ENCODE measurements around the gene KPTN.

Gene KPTN
- 1.4 to 5.4 (median 4.5) reads per million in 4 experiments for total RNA-seq

DNA sequence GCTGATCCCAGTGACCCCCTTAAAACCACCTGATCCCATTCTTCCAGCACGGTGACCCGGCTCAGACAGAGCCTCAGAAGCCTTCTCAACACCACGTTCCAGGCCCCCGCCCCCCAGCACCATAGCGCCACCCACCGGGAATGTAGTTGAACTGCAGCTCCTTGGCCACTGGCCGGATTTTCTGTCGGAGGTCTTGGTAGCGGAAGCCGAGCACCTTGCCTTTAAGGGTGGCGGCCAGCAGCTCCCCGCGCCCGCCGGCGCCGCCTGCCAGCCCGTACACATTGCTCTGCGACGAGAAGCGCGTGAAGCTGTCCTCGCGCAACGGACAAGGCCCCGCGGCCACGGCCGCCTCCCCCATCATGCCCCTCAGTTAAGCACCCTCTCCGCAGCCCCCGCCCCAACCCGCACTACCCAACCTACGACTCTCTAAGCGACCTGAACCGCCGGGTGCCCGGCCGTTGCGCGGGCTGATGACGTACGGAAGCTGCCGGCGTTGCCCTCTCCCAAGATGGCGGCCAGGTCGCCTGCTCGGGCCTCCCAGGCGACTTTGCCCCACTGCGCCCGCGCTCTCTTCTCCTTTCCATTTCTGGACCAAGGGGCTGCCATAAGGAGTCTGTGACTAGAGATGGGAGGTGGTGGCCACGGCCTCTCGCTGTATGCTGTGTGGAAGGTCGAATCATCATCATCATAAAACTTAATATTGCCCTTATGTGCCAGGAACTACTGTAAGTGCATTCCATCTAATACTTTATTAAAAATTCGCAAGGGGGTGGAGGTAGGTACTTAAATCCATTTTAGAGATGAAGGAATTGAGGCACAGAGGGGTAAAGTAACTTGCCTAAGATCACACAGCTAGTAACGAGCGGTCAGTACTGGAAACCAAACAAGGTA is at the start of gene KPTN:
KPTN (minus strand) TSS at position 420 of the 891 bp plus-strand sequence; CDS start at position 361, 59 bp downstream.
- peak; percentile 78 for DNase-seq

DNA sequence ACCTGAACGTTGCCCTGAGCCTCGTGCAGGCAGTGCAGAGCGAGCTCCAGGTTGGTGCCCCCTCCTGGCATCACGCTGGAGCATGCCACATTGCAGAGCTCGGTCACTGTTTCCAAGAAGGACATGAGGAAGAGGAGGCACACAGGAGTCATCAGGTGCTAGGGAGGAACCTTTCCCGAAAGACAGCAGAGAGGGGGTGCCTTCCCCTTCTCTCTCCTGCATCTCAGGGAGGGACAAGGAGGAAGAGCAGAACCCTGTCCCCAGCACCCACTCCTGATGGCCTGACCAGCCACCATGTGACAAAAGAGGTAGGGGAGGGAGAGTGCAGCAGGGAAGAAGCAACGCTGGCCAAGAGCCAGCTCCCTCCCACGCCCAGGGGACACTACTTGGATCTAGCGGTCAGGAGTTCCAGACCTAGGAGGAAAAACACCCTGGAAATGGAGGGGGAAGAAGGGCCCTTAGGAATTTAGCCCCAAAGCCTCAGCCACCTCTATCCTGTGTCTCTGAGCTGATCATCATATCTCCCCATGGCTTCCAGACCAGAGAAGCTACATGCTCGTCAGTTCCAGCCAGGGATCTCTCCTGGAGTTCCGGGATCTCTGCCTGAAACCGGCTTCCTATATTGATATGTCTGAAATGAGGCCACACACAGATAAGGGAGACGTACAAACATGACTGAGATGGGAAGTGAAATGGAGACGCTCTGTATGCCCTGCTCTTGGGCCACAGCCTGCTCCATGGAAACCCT is 47.8 kb upstream of the KPTN start:
- no peak for DNase-seq

DNA sequence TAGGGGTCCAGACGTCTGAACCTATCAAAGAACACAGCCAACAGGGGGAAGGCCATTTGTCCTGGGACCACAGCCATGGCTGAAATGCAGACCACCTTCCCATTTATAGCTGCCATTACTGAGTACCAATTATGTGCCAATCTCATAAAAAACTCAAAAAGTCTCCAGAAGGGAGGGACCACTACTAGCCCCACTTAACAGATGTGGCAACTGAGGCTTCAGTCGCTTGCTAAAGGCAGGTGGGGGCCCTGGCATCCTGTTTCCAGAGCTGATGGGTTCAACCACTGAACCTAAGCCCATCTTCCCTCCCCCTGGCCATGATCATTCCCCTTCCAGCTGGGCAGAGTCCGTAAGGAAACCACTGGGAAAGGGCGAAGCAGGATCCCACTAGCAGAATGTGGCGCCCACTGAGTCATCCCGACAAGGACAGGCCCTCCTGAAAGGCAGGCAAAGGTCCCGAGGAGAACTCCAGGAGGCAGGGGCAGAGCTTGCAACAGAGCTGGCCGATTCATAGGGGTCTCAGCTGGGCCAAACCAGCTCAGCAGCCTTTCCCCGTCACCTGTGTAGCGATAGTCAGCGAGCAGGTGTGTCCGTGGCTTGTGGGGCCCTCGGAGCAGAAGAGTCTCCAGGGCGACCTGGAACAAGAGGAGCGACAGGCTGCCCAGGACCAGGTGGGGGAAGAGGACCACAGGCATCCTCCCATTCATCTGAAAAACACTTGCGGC is 45.2 kb upstream of the KPTN start:
- no peak for DNase-seq

DNA sequence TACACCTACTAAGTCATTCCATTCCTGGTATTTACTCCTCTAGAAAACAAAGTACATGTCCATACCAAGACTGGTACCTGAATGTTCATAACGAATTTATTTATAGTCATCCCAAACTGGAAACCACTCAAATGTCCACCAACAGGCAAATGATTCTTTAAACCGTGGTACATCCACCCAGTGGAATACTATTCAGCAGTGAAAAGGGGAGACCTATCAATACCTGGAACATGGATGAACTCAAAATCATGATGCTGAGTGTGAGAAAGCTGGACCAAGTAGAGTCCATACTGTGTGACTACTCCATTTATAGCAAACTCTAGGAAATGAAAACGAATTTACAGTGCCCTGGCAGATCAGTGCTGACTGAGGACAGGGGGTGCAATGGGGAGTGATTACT is 42.8 kb upstream of the KPTN start:
- DNase-seq = no peak

DNA sequence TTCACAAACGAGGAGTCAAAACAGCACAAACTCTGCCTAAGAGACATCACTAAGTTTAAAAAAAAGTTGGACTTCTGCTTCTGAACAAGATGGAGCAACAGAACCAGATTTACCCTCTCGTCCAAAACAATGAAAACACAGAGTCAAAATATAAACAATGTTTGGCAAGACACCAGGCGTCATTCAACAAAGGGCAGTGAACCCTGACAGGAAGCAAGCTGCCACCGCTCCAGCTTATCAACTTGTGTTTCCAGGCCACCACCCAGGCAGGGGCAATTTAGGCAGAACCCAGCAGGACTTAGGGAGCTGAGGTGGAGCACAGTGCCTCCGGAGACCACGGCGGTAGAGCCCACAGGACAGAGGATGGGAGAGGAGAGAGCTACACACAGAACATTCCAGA is 39.5 kb upstream of the KPTN start:
- DNase-seq = no peak

DNA sequence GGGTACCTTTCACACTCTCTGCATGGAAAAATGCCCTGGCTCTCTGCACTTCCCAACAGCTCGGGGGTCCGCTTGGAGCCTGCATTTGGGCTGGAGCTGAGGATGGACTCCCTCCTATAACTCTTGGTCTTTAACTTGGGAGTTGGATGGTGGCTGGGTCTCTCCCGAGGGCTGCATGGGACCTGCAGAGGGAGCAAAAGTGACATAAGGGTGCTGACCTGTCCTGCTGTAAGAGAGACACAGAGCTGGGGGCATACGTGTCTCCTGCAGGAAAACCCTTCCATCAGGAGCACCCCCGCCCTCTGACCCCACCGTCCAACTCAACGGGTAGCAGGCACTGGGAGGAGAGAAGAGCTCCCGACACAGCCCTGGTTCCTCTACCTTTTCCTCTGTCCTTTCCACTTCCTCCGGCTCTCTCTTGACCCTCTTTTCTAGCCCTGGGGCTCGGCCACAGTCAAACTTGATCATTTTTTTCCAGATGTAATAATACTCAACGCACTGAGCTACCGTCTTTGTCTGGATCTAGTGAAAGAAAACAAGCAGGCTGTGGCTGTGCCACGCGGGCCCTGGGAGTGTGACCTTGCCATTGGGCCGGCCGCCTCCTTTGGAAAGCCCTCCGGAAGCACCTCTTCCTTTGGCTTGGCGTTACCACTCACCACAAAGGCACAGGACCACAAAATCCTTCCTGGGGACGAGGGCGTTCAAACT is 37.6 kb upstream of the KPTN start:
- DNase-seq = no peak

DNA sequence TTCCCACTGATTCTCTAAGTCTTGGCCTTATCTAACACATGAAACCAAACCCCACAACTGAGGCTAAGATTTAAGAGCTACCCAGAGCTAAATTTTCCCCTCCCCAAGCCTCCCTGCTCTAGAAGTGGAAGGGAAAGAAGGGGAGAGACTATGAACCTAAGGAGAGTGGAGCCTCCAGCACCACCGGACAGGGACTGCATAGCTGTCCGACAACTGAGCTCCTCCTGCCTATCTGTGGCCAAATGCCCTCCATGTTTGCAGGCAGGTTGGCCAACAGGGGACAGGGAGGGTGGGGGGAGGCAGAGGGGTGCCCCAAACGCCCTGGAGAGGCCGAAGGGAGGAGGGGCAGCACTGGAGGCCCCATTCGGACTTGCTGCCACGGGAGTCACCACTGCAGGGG is 36.8 kb upstream of the KPTN start:
- DNase-seq = no peak

DNA sequence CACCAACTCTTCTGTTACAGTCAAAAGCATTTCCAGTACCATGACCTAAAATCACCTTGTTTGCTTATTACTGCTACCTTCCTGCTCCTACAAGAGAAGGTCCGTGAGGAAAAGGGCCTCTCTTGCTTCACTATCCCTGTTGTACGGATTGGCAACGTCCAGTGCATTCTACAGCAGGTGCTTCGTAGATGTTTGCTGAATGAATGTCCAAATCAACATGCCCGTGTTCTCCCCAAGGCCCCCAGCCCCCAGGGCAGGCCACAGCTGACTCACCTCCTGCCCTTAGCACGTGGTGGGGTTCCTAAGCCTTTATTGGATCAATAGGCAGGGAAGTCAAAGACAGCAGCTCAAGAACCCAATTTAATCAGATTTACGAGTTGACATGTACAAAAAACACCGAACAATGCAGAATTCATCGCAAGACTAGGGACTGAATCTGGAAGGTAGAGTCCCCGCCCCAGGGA is 36.4 kb upstream of the KPTN start:
- DNase-seq = no peak

DNA sequence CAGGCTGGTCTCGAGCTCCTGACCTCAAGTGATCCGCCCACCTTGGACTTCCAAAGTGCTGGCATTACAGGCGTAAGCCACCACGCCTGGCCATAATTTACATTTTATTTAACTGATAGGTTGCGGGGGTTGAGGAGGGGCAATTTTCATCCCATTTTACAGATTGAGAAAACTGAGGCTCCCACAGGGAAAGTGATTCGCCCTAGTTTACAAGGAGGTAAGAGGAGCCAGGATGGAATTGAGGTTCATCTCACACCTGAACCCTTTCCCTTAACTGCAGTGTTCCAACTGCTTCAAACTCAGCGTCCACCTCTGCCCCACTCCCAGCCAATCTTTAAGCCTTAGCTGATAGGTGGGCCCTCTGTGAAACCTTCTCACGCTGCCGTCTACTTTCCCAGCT is 34.8 kb upstream of the KPTN start:
- no peak for DNase-seq

DNA sequence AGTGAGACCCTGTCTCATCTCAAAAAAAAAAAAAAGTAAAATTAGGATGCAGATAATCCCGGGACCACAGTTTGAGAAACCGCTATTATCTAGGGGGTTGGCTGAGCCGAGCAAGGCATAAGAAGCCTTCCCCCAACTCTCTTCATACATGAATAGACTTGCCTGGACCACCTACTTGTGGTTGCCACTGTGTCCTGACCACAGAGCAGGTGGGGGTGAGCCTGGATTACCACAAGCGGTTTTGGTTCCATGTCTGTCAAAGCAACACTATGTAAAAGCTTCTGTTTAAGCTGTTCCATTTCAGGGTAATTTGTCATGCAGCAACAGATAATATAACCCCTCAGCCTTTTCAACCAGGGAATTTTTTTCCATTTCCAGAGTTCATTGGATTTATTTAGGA is 34.1 kb upstream of the KPTN start:
- DNase-seq = peak; percentile 39

DNA sequence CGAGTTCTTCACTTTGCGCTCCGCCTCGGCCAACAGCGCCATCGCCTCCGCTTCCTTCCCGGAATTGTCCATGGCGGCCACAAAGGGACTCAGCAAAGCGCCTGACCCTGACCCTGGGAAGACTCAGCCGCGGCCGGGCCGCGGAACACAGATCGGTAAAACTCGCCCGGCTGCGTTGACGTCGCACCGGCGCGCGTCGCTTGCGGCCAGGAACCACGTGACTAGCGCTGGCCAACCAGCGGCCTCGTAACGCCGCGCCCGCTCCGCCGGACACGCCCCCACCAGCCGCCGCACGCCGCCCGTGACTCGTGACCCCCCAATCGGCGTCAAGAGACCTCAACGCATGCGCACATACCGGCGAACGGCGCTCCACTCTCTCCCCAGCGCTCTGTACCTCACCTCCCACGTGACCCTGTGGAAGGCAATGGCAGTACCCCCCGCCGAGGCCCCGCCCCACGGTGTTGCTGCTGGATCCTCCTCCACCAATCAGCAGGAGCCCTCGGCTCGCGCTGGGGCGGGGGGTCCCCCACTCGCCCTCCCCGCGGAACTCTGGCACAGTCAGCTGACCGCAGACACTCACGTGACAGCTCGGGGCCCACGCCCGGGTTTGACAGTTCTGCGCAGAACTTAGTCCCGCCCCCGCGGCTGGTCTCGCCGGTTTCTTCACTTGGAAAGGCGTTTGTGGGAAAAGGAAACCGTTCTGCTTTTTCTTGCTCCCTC is 31.0 kb upstream of the KPTN start, which contains the start of gene NAPA:
NAPA (minus strand) TSS at position 195 of the 720 bp plus-strand sequence; CDS start at position 72, 123 bp downstream.
- peak; percentile 100 for DNase-seq

DNA sequence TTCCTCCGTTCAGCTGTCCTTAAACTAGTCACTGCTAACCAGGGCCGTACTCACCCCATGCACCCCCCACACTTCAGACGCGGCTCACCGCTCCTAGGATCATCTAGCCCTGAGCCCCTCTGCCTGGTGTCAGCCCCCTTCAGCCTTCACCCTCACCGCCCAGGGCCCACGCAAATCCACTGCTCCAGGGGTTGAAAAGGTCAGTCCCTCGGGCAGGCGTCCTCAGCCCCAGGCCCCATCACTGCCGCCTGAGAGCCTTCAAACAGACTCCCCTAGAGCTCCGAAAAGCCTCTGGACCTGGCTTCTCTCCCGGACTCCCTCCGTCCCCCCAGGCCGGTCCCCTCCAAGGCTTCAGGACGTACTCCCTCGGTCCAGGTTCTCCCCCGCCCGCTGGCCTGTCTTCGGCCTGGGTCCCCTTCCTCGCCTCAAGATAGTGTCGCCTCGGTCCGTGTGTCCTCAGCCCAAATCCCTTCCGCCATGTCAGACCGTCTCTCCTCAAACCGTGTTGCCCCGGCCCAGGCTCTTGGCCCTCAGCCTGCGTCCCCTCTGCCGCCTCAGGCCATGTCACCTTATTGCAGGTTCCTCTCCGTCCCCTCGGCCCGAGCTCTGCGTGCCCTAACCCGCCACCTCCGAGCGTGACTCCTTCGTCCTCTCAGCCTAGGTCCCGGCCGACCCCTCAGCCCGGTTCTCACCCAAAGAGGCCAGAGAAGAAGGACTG is 30.3 kb upstream of the KPTN start:
- DNase-seq = no peak

DNA sequence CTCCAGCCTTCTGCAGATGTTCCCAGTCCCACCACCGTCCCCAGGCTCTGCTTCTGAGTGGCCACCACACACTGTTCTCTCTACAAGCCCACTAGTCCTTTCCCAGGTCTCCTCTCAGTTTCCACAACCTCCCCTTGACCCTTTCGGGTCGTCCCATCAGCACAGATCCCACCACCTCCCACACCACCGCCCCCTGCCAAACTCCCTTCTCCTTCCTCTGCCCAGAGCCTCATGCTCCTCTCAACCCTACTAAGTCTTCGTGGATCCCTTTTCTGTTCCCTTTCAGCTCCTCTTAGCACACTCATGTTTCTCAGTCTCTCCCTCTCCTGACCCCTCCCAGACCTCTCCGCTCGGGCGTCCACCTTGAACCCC is 28.9 kb upstream of the KPTN start:
- DNase-seq = no peak

DNA sequence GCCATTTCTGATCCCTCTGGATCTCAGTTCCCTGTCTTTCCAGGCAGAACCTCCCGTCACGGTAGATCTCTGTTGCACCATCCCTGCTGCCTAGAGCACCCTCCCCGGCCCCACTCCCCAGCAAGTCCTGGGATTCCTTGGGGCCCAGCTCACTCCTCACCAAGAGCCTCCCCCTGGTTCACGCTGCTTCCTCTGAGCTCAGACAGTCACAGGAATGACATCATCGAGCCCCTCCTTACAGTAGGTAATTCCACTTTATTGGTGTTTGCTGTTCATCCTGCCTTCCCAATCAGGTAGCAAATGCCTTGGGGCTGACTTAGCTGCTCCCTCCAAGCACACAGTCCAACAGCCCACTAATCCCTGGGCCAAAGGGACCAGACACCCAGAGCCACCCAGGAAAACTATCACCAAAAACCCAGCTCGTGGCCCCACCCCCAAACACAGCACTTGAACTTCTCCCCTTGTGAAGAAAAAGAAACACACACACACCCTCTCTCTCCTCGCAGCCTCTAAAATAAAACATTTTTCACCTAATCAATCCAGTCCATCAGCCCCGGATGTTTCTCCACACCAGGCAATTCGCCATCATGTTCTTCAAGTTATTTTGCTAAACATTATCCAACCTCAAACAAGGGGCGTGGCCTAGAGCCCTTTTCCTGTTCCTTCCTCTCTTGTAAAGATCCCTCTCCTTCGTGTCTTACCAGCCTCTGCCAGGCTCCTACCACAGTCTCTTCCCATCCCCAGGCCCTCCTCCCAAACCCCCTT is 28.3 kb upstream of the KPTN start:
- DNase-seq = no peak

DNA sequence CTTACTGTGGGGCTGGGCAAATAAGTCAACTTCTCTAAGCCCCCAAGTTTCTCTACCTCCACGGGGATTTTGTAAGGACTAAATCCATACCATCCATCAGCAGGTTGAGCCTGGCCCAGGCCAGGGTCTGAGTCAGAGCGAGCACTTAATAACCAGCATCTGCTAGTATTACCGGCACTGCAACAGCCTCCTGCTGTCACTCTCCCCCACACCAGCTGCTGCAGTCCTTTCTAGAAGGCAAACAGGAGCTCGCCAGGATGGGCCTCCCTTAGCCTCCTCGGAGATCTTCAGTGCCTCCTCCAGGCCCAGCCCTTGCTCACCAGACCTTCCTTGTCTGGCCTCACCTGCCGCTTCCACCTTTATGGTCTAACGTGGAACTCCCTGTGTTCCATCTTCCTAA is 27.7 kb upstream of the KPTN start:
- DNase-seq = no peak

DNA sequence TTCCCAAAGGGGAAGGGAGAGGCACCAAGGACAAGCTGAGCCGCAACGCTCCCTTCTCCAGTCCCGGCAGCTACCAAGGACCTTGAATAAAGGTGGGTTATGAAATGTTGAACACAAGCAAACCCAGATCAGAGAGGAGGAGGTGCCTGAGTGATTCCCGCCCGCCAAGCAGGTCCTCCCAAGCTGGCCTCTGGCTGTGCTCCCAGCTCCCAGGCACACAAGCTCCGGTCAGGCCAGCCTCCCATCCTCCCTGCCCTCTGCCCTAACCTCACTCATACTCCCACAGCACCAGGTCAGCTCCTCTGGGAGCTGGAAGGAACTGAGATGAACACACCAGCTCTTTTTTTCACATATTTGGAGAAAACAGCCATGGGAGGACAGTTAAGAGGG is 27.1 kb upstream of the KPTN start:
- DNase-seq = no peak

DNA sequence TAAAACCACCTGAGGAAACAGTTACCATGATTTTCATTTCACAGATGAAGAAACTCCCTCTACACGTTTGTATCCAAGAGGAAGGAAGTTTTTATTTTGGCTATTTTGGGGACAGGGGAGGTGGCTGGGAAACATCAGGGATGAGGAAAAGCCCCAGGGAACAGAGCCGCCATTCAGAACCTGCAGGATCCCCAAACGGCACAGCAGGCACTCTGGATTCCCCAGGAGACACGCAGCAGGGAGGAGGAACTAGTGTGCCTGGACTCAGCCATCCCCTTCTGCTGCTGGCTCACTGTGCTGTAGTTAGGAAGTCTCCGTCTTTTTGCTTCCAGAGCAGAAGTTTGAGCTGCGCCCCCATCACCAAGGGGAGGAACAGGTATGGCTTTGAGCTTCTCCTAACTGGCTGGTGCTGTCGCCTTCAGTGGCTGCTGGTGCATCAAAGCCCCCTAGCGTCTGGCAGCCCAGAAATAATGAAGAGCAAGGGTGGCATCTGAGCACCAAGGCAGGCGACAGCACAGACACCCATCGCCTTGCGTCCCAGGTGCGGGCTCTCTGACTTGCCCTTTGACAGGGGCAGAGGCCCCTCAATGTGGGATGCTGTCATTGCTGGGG is 26.6 kb upstream of the KPTN start:
- DNase-seq = no peak

DNA sequence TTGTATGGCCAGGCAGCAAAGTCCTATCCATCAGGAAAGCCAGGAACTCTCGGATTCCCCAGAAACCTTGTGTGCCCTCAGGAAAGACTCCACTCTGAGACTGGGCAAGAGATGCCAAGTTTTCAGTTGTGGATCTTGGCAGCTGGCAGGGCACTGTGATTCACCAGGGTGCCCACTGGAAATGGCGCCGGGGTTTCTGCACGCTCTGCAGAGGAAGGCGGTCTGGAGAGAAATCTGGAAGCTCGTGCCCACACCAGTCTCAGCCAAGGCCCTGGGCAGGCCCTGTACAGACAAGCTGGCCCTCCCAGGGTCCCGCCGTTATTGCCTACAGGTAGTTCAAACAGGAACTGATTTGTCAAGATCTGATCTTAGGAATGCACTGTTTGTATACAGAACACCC is 26.0 kb upstream of the KPTN start:
- no peak for DNase-seq

DNA sequence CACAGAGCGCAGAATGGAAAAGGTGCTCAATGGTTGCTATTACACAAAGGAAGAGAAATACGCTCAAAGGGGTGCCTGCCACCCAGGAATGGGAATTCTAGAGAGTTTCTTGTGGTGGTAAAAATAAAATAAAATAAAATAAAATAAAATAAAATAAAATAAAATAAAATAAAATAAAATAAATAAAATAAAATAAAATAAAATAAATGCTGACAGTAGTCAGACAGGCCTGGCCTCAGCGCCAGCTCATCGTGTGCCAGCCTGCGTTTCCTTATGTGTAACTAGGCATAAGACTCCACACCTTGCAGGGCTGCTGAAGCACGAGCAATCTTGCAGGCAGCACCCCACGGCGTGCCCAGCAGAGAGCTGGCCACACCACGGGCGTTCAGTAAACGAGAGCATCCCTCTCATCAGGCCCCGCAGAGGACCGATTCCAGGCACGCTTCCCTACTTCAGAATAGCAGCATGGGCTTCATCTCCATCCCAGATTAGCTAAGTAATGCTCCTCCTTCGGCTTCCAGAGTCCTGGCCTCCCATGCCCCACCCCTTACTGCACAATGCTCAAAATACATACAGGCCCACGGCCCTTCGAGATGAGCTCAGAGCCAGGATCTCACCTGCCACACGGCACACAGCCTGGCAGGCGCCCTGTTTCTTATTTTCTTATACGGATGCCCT is 25.3 kb upstream of the KPTN start:
- DNase-seq = no peak
